Measurements from ENCODE around the gene SESN1. TPM values are rescaled to one million over a fixed set of nuclear protein-coding genes. Genes with fewer than 3 reads are reported as not detected.
A peak's percentile ranks its signal among the peaks of the same experiment; 100 is the strongest.
"Not testable (repeated sequence)": the region's sequence is repeated elsewhere in the genome, so short reads cannot be mapped to it uniquely, and the experiment has no call there.

The SESN1 gene
- total RNA-seq, 2 experiments from 2014 or later = 18.3 to 20.9 TPM

DNA sequence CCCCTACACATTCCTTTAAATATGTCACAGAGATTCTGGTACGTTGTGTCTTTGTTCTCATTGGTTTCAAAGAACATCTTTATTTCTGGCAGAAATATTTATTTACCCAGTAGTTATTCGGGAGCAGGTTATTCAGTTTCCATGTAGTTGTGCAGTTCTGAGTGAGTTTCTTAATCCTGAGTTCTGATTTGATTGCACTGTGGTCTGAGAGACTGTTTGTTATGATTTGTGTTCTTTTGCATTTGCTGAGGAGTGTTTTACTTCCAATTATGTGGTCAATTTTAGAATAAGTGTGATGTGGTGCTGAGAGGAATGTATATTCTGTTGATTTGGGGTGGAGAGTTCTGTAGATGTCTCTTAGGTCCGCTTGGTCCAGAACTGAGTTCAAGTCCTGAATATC lies 18.0 kb upstream of the SESN1 start:
- H3K36me3 Mint-ChIP-seq = peaks cover 23% of the 10 kb centered on the region
- CTCF ChIA-PET; ATAC-seq; H3K27me3 Mint-ChIP-seq; DNase-seq; H3K4me1 Mint-ChIP-seq; H3K4me3 Mint-ChIP-seq; H3K9me3 Mint-ChIP-seq (ENCODE audit: low read depth); H3K27ac Mint-ChIP-seq: not testable (repeated sequence)

DNA sequence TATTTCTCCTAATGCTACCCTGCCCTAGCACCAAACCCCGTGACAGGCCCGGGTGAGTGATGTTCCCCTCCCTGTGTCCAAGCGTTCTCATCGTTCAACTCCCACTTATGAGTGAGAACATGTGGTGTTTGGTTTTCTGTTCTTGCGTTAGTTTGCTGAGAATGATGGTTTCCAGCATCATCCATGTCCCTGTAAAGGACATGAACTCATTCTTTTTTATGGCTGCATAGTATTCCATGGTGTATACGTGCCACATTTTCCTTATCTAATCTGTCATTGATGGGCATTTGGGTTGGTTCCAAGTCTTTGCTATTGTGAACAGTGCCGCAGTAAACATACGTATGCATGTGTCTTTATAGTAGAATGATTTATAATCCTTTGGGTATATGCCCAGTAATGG lies 15.0 kb upstream of the SESN1 start:
- H3K9me3 Mint-ChIP-seq (ENCODE audit: low read depth); H3K4me1 Mint-ChIP-seq; CTCF ChIA-PET; DNase-seq; H3K27me3 Mint-ChIP-seq; H3K4me3 Mint-ChIP-seq; H3K27ac Mint-ChIP-seq; ATAC-seq: not testable (repeated sequence)
- peaks cover 24% of the 10 kb centered on the region for H3K36me3 Mint-ChIP-seq

DNA sequence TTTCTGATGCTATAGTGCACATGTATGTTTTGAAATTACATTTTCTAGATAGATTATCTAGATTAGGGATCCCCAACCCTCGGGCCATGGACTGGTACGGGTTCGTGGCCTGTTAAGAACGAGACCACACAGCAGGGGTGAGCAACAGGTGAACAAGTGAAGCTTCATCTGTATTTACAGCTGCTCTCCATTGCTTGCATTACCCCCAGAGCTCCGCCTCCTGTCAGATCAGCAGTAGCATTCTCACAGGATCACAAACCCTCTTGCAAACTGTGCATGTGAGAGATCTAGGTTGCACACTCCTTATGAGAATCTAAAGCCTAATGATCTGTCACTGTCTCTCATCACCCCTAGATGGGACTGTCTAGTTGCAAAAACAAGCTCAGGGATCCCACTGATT lies 11.0 kb upstream of the SESN1 start:
- no peak overlapping the region for H3K4me3 Mint-ChIP-seq
- DNase-seq (no peak), ATAC-seq (no peak)
- no peaks in the 10 kb centered on the region for H3K27me3 Mint-ChIP-seq
- H3K27ac Mint-ChIP-seq = no peak overlapping the region
- H3K4me1 Mint-ChIP-seq = peaks cover 10% of the 10 kb centered on the region
- CTCF ChIA-PET = no interaction called here
- H3K36me3 Mint-ChIP-seq = peaks cover 26% of the 10 kb centered on the region
- H3K9me3 Mint-ChIP-seq (ENCODE audit: low read depth) = no peaks in the 10 kb centered on the region

DNA sequence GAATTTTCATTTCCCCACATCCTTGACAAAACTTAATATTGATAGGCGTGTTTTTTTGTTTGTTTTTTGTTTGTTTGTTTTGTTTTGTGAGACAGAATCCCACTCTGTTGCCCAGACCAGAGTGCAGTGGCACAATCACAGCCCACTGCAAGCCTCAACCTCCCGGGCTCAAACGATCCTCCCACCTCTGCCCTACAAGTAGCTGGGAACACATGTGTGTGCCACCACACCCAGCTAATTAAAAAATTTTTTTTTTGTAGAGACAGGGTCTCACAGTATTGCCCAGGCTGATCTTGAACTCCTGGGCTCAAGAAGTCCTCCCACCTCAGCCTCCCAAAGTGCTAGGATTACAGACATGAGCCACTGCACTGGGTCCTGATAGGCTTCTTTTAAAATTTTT lies 9.9 kb upstream of the SESN1 start:
- ATAC-seq (no peak), DNase-seq (no peak)
- H3K4me1 Mint-ChIP-seq = peaks cover 10% of the 10 kb centered on the region
- H3K9me3 Mint-ChIP-seq (ENCODE audit: low read depth) = no peaks in the 10 kb centered on the region
- peaks cover 20% of the 10 kb centered on the region for H3K36me3 Mint-ChIP-seq
- no peaks in the 10 kb centered on the region for H3K27me3 Mint-ChIP-seq
- CTCF ChIA-PET = no interaction called here
- H3K4me3 Mint-ChIP-seq = no peak overlapping the region
- H3K27ac Mint-ChIP-seq = no peak overlapping the region

DNA sequence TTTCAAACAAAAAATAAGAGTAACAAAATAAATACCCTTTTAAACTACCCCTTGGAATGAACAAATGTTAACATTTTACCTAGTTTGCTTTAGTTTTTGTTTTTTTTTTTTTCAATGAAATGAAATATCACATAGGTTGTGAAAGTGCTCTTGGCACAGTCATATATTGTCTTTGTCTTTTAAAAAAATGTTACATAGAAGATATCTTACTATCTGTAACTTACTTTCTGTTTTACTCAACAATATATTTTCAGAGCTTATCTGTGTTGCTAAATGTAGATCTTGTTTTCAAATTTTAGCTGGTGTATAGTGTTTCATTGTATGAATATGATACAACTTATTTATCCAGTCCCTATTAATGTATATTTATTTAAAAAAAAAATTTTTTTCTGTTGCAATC lies 9.3 kb upstream of the SESN1 start:
- no peak for DNase-seq
- Mint-ChIP-seq H3K27ac (no peak overlapping the region), H3K36me3 (peaks cover 23% of the 10 kb centered on the region), H3K27me3 (no peaks in the 10 kb centered on the region), H3K4me1 (peaks cover 10% of the 10 kb centered on the region), H3K4me3 (no peak overlapping the region), H3K9me3 (ENCODE audit: low read depth) (no peaks in the 10 kb centered on the region)
- peak; percentile 65 for ATAC-seq
- CTCF ChIA-PET = no interaction called here

DNA sequence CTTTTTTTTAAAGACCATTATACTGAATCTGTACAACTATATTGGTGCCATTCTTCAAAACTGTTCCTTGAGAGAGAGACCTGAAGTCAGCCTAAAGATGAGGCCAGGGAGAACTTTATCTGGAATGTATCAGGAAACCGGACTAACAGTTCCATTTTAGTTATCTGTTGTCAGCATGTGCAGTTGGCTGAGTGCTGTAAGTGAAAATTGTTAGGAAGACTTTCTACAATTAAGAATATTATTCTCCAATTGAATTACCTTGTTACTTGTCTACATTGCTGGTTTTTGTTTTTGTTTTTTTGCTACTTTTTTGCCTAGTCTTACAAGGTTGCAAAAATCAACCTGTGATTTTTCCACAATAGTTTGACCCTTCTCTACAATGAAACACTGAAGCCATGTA lies 8.1 kb upstream of the SESN1 start:
- no peaks in the 10 kb centered on the region for H3K9me3 Mint-ChIP-seq (ENCODE audit: low read depth)
- no peak overlapping the region for H3K4me3 Mint-ChIP-seq
- H3K27ac Mint-ChIP-seq = no peak overlapping the region
- DNase-seq = no peak
- H3K4me1 Mint-ChIP-seq = peaks cover 11% of the 10 kb centered on the region
- ATAC-seq = no peak
- peaks cover 27% of the 10 kb centered on the region for H3K36me3 Mint-ChIP-seq
- CTCF ChIA-PET = no interaction called here
- H3K27me3 Mint-ChIP-seq = no peaks in the 10 kb centered on the region

DNA sequence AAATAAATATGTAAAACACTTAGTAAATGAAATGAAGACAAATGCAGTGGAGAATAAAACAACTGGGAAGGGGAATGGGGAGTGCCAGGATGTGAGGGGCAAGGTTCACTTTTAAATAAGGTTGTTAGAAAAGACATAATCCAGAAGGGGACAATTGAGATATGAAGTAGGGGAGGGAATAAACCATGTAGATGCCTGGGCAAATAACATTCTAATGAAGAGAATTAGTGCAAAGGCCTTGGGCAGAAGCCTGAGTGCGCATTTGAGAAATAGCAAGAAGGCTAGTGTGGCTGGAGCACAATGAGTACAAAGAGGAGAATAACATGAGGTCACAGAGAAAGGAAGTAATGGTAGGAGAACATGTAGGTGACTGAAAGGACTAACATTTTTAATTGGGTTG lies 3.0 kb upstream of the SESN1 start:
- H3K4me1 Mint-ChIP-seq = peaks cover 34% of the 10 kb centered on the region
- H3K9me3 Mint-ChIP-seq (ENCODE audit: low read depth) = no peaks in the 10 kb centered on the region
- ATAC-seq (no peak), DNase-seq (no peak)
- CTCF ChIA-PET = no interaction called here
- H3K4me3 Mint-ChIP-seq = no peak overlapping the region
- H3K27me3 Mint-ChIP-seq = no peaks in the 10 kb centered on the region
- peaks cover 29% of the 10 kb centered on the region for H3K36me3 Mint-ChIP-seq
- no peak overlapping the region for H3K27ac Mint-ChIP-seq

DNA sequence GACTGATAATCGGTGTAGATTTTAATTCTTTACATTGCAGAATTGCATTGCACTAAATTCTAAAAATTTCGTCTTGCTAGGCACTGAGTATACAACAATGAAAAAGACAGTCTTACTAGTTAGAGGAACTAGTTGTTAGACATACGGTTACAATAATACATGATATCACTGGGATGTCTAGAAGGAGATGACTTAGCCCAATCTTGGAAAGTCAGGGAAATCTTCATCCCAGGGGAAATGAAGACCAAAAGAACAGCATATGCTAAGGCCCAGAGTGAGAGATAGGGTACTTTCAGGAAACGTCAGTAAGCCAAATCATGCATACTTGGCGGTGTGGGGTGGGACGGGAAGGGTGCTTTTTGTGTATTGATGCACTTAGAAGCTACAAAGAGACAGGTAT lies 1.6 kb upstream of the SESN1 start:
- Mint-ChIP-seq H3K27me3 (no peaks in the 10 kb centered on the region), H3K4me1 (peaks cover 45% of the 10 kb centered on the region), H3K27ac (peak overlapping the region; percentile 98), H3K9me3 (ENCODE audit: low read depth) (no peaks in the 10 kb centered on the region), H3K4me3 (peak overlapping the region; percentile 94), H3K36me3 (peaks cover 24% of the 10 kb centered on the region)
- no peak for ATAC-seq
- DNase-seq = no peak
- CTCF ChIA-PET = interaction anchor here (1.2 to 1.8 kb wide), 4 partner anchors 11 to 286 kb away, joined by 3 to 4 read pairs (median 4); partner anchors contain the start of gene CD164

DNA sequence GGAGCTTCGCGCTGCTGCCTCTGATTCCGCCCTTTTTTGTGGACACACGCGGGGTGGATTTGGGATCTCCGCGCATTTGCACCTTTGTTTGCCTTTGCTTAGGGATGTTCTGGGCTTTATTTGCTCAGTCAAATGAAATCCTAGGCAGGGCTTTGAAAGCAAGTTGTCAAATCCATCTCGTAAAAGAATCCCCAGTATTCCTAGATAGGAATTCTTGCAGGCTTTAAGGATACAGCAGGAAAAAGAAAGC lies 1.1 kb upstream of the SESN1 start:
- peak overlapping the region; percentile 98 for H3K27ac Mint-ChIP-seq
- peaks cover 47% of the 10 kb centered on the region for H3K4me1 Mint-ChIP-seq
- no peaks in the 10 kb centered on the region for H3K9me3 Mint-ChIP-seq (ENCODE audit: low read depth)
- CTCF ChIA-PET = interaction anchor here (1.2 to 2.6 kb wide), 5 partner anchors 11 to 287 kb away, joined by 3 to 16 read pairs (median 4); partner anchors contain the start of gene CD164
- DNase-seq (no peak), ATAC-seq (no peak)
- H3K4me3 Mint-ChIP-seq = peak overlapping the region; percentile 94
- peaks cover 21% of the 10 kb centered on the region for H3K36me3 Mint-ChIP-seq
- no peaks in the 10 kb centered on the region for H3K27me3 Mint-ChIP-seq

DNA sequence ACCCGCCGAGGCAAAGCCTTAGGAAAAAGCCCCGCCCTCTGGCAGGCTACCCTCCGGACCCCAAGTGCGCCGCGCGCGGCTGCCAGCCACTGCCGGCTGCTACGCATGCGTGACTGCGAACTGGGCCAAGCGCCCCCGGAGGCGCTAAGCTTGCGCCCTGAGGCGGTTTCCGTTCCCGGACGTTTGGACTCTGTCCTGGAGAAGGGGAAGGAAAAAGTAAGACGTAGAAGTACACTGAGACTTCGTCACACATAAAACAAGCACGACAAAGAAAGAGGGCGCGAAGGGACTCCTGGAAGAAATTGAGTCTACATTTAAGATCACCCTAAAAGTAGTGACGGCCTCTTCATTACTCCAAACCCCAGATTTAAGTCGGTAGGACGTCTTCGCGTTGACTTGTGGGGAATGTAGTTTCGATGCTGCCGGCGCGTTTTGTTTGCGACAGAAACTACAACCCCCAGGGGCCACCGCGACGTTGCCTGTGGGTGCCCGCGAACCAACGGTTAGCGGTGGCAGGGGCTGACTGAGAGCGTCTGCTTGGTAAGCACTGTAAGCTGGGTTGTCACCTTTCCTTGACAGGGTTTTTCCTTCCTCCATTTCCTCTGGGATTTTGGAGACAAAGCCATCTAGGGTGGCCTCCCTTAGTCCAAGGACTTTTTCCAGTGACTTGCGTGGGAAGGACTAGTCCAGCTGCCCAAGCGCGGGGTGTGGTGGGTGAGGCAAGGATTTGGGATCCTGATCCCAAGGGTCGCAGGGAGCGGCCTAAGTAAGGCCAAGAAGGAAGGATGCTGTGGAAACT lies 589 bp upstream of the SESN1 start, which contains the start of gene CEP57L1:
Gene CEP57L1 (plus strand): TSS at position 472 of the 799 bp plus-strand sequence. CDS start 49,715 bp downstream, outside the sequence.
- Mint-ChIP-seq H3K4me1 (peaks cover 49% of the 10 kb centered on the region), H3K4me3 (peak within 1 kb of the TSS; percentile 94), H3K36me3 (peaks cover 21% of the 10 kb centered on the region), H3K27ac (peak within 1 kb of the TSS; percentile 98), H3K27me3 (no peaks in the 10 kb centered on the region), H3K9me3 (ENCODE audit: low read depth) (no peaks in the 10 kb centered on the region)
- DNase-seq = peak; percentile 98
- CTCF ChIA-PET = interaction anchor here (0.7 to 2.6 kb wide), 8 partner anchors 12 to 364 kb away, joined by 3 to 16 read pairs (median 4); partner anchors contain the start of gene CD164
- ATAC-seq = peak; percentile 78

DNA sequence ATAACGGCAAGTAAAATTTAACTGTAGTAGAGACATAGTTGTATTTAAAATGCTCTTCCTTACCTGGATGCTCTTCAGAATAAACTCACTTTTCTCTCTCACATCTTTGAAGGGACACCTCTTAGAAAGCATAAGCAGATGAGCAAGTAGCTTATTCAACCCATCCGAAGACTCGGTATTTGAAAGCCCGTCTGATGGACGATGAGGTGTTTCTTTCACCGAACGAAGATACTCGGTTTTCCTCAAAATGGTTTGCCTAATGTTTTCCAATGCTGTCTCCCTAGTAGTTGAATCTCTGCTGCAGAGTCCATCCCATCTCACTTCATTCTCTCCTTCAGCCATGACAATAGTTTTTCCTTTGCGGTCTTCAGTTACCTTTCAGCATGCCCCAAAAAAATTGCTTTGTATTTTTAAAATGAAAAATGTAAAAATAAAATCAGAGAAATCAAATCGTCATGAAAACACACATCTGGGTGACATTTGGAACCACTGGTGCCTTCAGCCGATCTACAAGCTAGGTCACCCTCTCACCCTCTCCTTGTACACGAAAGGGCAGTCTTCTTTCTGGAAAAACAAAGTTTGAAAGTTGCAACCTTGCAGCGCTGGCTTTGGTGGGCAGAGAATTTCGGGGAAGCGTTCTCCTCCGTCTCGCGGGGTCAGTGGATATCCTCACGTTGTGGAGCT lies 772 bp downstream of the SESN1 start:
- Mint-ChIP-seq H3K36me3 (peaks cover 12% of the 10 kb centered on the region), H3K4me3 (peak overlapping the region; percentile 94), H3K27me3 (no peaks in the 10 kb centered on the region), H3K9me3 (ENCODE audit: low read depth) (no peaks in the 10 kb centered on the region), H3K27ac (peak overlapping the region; percentile 84), H3K4me1 (peaks cover 49% of the 10 kb centered on the region)
- DNase-seq (no peak), ATAC-seq (no peak)
- CTCF ChIA-PET = interaction anchor here (0.9 to 2.6 kb wide), 5 partner anchors 22 to 289 kb away, joined by 3 to 16 read pairs (median 3); partner anchors contain the start of genes ARMC2 and CD164

DNA sequence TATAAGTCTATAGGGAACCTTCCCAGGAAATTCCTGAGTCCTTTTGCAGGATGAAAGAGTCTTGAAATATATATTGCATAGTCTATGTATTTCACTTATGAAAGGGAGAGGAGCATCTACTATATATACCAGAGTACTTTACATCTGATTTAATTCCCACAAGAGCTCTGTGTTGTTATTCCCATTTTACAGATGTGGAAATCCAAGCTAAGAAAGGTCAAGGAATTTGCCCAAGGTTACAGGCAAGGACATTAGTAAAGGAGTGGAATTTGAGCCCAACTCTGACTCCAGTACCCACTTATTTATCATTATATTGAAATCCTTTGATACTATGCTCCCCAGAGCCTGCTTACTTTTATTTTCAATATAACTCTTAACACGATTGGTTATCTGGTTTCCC lies 2.6 kb downstream of the SESN1 start:
- CTCF ChIA-PET = interaction anchor here (0.7 to 1.5 kb wide), 2 partner anchors 19 to 291 kb away, joined by 3 read pairs; no protein-coding TSS in a partner anchor
- peaks cover 10% of the 10 kb centered on the region for H3K36me3 Mint-ChIP-seq
- peak overlapping the region; percentile 14 for H3K27ac Mint-ChIP-seq
- no peaks in the 10 kb centered on the region for H3K9me3 Mint-ChIP-seq (ENCODE audit: low read depth)
- ATAC-seq (no peak), DNase-seq (no peak)
- peaks cover 48% of the 10 kb centered on the region for H3K4me1 Mint-ChIP-seq
- no peaks in the 10 kb centered on the region for H3K27me3 Mint-ChIP-seq
- H3K4me3 Mint-ChIP-seq = peak overlapping the region; percentile 94

DNA sequence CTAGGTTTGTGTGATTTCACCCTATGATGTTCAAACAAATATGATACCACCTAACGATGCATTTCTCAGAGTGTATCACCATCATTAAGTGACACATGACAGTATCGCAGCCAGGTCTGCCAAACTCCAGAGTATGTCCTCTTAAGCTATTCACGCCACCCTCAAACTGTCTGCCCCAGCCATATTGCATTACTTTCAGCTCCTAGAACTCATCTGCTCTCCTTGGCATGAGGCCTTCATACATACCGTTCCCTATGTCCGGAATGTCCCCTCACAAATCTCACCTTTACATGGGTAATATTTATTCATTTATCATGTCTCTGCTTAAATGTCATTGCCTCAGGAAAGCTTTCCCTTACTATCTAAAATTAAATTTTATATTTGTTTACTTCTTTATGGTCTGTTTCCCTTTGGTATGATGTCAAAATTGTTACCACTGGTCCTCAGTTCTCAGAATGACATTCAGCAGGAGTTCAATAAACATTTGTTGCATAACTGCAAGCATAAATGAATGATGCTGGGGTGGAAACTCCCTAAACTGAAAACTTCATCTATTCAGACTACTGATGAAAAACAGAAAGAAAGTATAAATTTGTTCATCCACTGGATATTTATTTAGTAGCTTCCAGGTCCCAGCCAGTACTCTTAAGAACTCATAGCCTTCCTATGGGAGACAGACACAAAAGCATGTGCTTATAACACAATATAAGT lies 3.2 kb downstream of the SESN1 start:
- CTCF ChIA-PET = interaction anchor here (0.7 to 1.5 kb wide), 2 partner anchors 18 to 292 kb away, joined by 3 read pairs; no protein-coding TSS in a partner anchor
- peaks cover 8% of the 10 kb centered on the region for H3K36me3 Mint-ChIP-seq
- no peak for DNase-seq
- ATAC-seq = no peak
- H3K27ac Mint-ChIP-seq = no peak overlapping the region
- H3K4me3 Mint-ChIP-seq = peak overlapping the region; percentile 94
- H3K27me3 Mint-ChIP-seq = no peaks in the 10 kb centered on the region
- H3K4me1 Mint-ChIP-seq = peaks cover 42% of the 10 kb centered on the region
- H3K9me3 Mint-ChIP-seq (ENCODE audit: low read depth) = no peaks in the 10 kb centered on the region

Data from activated CD8-positive, alpha-beta memory T cell treated with anti-CD3 and anti-CD28 coated beads, Interleukin-2, amount 10 ng/mL, durations not matched to agents 7 days and 5 days (primary cell).